HFFc6 (cell line): ENCODE data around the gene MAD2L1. TPM values are rescaled to one million over a fixed set of nuclear protein-coding genes. Genes with fewer than 3 reads are reported as not detected.
A peak's percentile ranks its signal among the peaks of the same experiment; 100 is the strongest.
"Not testable (repeated sequence)": the region's sequence is repeated elsewhere in the genome, so short reads cannot be mapped to it uniquely, and the experiment has no call there.

ENCODE experiments used
- DNase-seq: peaks from one replicate; pipeline ENCODE4 v3.0.0-alpha.2; 2018
- H3K27ac Mint-ChIP-seq: 2 replicates; pipeline ENCODE4 v1.8.0; 2020; ENCODE audit warnings: mild to moderate bottlenecking, mixed read lengths
- H3K27me3 Mint-ChIP-seq: 2 replicates; pipeline ENCODE4 v1.8.0; 2021; ENCODE audit warnings: mild to moderate bottlenecking, moderate library complexity, mixed read lengths; ENCODE audit not compliant: insufficient read depth
- H3K36me3 Mint-ChIP-seq: 2 replicates; pipeline ENCODE4 v1.8.0; 2021; ENCODE audit warnings: low read depth, mixed read lengths
- H3K4me1 Mint-ChIP-seq: 2 replicates; pipeline ENCODE4 v1.8.0; 2020; ENCODE audit warnings: low read depth, mixed read lengths
- H3K4me3 Mint-ChIP-seq: 2 replicates; pipeline ENCODE4 v1.8.0; 2020; ENCODE audit warnings: mild to moderate bottlenecking, moderate library complexity, mixed read lengths
- H3K9me3 Mint-ChIP-seq: 2 replicates; pipeline ENCODE4 v1.8.0; 2020; ENCODE audit warnings: mild to moderate bottlenecking, mixed read lengths
- total RNA-seq, 6 experiments: library from RNA; stranded (reverse); fragmentation: NEBNext Ultra II Directional; extraction: Animal tissue kit (Norgen Biotek cat#: 25700); gene quantifications; 2 replicates in 1 of 6; 3 replicates in 5 of 6; pipeline ENCODE4 v1.2.3, GENCODE V29; 2021
- TF ChIP-seq, protein P1 (sequence below): fragments of 200-600 bp; sonication (generic); IDR thresholded peaks from 2 replicates; pipeline ENCODE4 v1.5.0; 2021; ENCODE audit warnings: antibody characterized with exemption, mild to moderate bottlenecking

MAD2L1 gene
- total RNA-seq, 6 experiments from 2014 or later, result 18.3 to 36.5 (median 31.6) TPM

DNA sequence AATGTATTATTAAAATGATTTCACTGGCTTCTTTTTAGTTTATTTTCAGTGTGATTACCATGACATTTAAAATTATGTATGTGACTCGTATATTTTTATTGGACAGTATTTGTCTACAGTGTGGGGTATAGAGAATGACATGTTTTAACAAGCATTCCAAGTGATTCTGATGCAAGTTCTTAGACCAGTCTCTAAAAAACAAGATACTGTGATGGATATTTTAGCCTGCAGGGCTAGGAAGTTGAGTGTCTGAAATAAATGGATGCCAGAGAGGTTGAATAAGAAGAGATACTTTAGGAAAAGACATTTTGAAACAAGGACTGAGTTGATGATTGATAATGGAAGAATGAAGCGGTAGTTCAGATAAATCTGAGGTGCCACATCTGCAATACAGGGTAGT, 3.5 kb upstream of the MAD2L1 start:
- DNase-seq, result peak; percentile 39
- peak overlapping the region; percentile 2; the same call in 1 of the 2 replicates for H3K4me3 Mint-ChIP-seq
- H3K4me1 Mint-ChIP-seq, result peaks cover 39% of the 10 kb centered on the region
- no peaks in the 10 kb centered on the region for H3K36me3 Mint-ChIP-seq
- TF ChIP-seq, protein P1, sequence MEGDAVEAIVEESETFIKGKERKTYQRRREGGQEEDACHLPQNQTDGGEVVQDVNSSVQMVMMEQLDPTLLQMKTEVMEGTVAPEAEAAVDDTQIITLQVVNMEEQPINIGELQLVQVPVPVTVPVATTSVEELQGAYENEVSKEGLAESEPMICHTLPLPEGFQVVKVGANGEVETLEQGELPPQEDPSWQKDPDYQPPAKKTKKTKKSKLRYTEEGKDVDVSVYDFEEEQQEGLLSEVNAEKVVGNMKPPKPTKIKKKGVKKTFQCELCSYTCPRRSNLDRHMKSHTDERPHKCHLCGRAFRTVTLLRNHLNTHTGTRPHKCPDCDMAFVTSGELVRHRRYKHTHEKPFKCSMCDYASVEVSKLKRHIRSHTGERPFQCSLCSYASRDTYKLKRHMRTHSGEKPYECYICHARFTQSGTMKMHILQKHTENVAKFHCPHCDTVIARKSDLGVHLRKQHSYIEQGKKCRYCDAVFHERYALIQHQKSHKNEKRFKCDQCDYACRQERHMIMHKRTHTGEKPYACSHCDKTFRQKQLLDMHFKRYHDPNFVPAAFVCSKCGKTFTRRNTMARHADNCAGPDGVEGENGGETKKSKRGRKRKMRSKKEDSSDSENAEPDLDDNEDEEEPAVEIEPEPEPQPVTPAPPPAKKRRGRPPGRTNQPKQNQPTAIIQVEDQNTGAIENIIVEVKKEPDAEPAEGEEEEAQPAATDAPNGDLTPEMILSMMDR, result no peak
- no peaks in the 10 kb centered on the region; the same call in 1 of the 2 replicates for H3K27me3 Mint-ChIP-seq
- peak overlapping the region; percentile 48; the same call in 1 of the 2 replicates for H3K27ac Mint-ChIP-seq
- H3K9me3 Mint-ChIP-seq, result no peaks in the 10 kb centered on the region

DNA sequence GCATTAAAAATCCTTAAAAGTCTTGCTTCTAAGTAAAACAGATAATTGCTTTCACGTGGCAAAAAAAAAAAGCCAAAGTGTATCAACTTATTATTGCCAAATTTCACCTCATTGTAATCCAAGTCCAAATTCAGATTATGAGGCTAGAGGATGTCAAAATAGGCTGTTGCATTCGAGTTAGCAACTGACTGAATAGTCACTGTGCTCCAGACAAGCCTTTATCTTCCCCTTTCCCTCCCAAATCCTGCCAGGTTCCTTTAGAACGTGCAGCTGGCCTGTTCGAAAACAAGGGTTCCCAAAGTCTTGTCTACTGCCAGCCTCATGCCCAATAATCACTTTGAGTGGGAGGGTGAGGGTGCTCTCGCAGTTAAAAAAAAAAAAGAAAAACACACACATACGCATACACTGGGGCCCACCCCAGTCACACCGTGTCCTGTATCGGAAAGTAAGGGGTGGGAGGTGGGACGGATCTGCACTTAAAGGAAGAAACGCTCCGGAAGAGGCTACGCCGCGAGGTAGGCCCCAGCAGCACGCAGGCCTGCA, 603 bp downstream of the MAD2L1 start:
- no peak for DNase-seq
- Mint-ChIP-seq H3K36me3 (peaks cover 18% of the 10 kb centered on the region; the same call in 1 of the 2 replicates), H3K9me3 (no peaks in the 10 kb centered on the region), H3K4me3 (peak overlapping the region; percentile 99), H3K27me3 (no peaks in the 10 kb centered on the region; the same call in 1 of the 2 replicates), H3K4me1 (peaks cover 74% of the 10 kb centered on the region), H3K27ac (peak overlapping the region; percentile 99)
- TF ChIP-seq, protein P1, result no peak

DNA sequence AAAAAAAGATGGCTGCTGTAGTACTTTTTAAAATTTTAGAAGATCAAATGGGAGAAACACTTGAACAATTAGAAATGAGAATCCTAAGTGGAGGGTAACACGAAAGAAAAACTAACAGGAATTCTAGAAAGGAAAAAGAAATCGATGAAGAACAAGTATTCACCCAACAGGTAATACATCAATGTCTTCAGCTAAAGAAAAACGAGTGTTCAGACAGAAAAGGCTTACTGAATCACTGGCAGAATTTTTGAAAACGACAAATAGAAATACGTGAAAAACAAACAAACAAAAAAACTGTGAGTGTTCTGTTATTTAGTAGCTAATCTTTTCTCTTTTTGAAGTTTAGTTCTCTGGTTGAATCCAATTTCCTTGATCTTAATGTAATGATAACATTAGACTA, 1.8 kb downstream of the MAD2L1 start:
- Mint-ChIP-seq H3K4me1 (peaks cover 68% of the 10 kb centered on the region), H3K4me3 (peak overlapping the region; percentile 99), H3K36me3 (peaks cover 23% of the 10 kb centered on the region; the same call in 1 of the 2 replicates), H3K9me3 (no peaks in the 10 kb centered on the region), H3K27me3 (no peaks in the 10 kb centered on the region; the same call in 1 of the 2 replicates), H3K27ac (peak overlapping the region; percentile 88)
- TF ChIP-seq, protein P1, result no peak
- no peak for DNase-seq

DNA sequence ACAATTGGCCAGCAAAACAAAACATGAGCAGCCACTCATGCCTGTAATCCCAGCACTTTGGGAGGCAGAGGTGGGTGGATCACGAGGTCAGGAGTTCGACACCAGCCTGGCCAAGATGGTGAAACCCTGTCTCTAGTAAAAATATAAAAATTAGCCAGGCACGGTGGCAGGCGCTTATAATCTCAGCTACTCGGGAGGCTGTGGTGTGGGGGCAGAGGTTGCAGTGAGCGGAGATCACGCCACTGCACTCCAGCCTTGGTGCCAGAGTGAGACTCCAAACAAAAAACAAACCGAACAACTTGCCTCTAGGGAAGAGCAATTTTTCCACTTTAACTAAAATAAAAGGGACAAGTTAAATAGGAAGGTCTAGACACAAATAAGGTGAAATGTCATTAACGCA, 2.9 kb downstream of the MAD2L1 start:
- peaks cover 68% of the 10 kb centered on the region for H3K4me1 Mint-ChIP-seq
- H3K27ac Mint-ChIP-seq, result peak overlapping the region; percentile 88
- not testable (repeated sequence) for H3K27me3 Mint-ChIP-seq, H3K9me3 Mint-ChIP-seq, DNase-seq
- H3K4me3 Mint-ChIP-seq, result peak overlapping the region; percentile 99
- H3K36me3 Mint-ChIP-seq, result peaks cover 26% of the 10 kb centered on the region; the same call in 1 of the 2 replicates

DNA sequence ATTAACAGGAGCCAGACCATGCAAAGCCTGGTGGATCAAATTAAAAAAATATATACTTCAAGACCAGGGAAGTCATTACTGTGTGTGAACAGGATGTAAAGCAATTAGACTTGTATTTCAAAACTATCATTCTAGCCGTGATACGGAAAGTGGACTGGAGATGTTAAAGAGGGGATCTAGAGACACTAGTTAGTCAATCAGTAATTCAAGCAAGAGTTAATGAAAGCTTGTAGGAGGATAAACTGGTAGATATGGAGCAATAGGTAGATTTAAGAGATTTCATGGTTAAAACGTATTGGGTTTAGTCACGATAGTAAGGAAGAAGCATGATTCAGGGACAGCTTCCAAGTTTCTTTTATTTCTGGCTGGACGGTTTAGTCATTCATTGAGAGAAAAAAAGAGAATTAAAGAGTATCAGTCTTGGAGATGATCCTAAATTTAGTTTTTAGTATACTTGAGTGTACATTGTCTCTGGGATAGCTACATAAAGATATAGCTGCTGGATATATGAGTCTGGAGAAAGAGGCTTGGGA, 3.9 kb downstream of the MAD2L1 start:
- no peak for DNase-seq
- H3K27ac Mint-ChIP-seq, result peak overlapping the region; percentile 88
- H3K36me3 Mint-ChIP-seq, result peaks cover 29% of the 10 kb centered on the region; the same call in 1 of the 2 replicates
- no peaks in the 10 kb centered on the region for H3K9me3 Mint-ChIP-seq
- no peaks in the 10 kb centered on the region; the same call in 1 of the 2 replicates for H3K27me3 Mint-ChIP-seq
- TF ChIP-seq, protein P1, result no peak
- H3K4me1 Mint-ChIP-seq, result peaks cover 65% of the 10 kb centered on the region
- peak overlapping the region; percentile 99 for H3K4me3 Mint-ChIP-seq

DNA sequence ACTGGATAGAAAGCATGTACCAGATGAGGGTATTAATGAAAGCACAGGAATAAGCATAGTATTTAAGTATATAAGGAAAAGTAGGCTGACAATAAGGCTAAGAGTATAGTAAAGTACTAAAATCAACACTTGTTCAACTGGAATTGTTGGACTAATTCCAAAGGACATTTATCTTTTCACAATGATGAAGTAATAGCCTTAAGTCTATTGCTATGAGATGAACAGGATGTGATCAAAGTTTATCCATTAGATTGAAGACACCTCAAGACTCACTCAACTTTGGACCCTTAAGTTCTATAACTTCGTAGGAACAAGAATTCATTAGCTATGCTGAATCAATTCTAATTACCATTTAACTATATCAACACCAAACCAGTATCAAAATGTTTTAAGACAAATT, 7.6 kb downstream of the MAD2L1 start:
- TF ChIP-seq, protein P1, result no peak
- Mint-ChIP-seq H3K9me3 (no peaks in the 10 kb centered on the region), H3K36me3 (peaks cover 22% of the 10 kb centered on the region; the same call in 1 of the 2 replicates), H3K27me3 (no peaks in the 10 kb centered on the region; the same call in 1 of the 2 replicates), H3K4me1 (peaks cover 48% of the 10 kb centered on the region), H3K27ac (0 out of 2 replicates have a peak overlapping the region, but pooled peaks have one; percentile 11), H3K4me3 (no peak overlapping the region)
- DNase-seq, result no peak
